Thymus (tissue), 11 donors: ENCODE data around the gene MYCBP2. TPM values are rescaled to one million over a fixed set of nuclear protein-coding genes. Genes with fewer than 3 reads are reported as not detected.
"Not testable (repeated sequence)": the region's sequence is repeated elsewhere in the genome, so short reads cannot be mapped to it uniquely, and the experiment has no call there.

Experiments used
- DNase-seq, 9 donors: peaks; one replicate each; pipeline ENCODE4 v3.0.0-alpha.2; 2013; ENCODE audit warnings: low spot score in 9 of 9, low read depth in 6 of 9, missing footprints in 1 of 9
- H3K27ac ChIP-seq, 2 donors: one replicate each; pipeline ENCODE4 v1.5.1; 2013; ENCODE audit warnings: control low read depth in 1 of 2, low read depth in 1 of 2, low read length in 1 of 2, mild to moderate bottlenecking in 1 of 2, moderate library complexity in 1 of 2
- H3K27me3 ChIP-seq, 2 donors: one replicate each; pipeline ENCODE4 v1.5.1; 2013; ENCODE audit warnings: low read length in 1 of 2; ENCODE audit not compliant: control insufficient read depth in 2 of 2, insufficient read depth in 1 of 2
- H3K36me3 ChIP-seq, 2 donors: one replicate each; pipeline ENCODE4 v1.5.1; 2013; ENCODE audit warnings: low read length in 1 of 2, mild to moderate bottlenecking in 1 of 2, moderate library complexity in 1 of 2; ENCODE audit not compliant: control insufficient read depth in 2 of 2, insufficient read depth in 2 of 2
- H3K4me1 ChIP-seq, 2 donors: one replicate each; pipeline ENCODE4 v1.5.1; 2013; ENCODE audit warnings: low read length in 2 of 2; ENCODE audit not compliant: control insufficient read depth in 2 of 2, insufficient read depth in 2 of 2
- H3K4me3 ChIP-seq, 2 donors: one replicate each; pipeline ENCODE4 v1.5.1; 2013; ENCODE audit warnings: low read length in 2 of 2, control low read depth in 1 of 2, mild to moderate bottlenecking in 1 of 2
- H3K9me3 ChIP-seq, 2 donors: one replicate each; pipeline ENCODE4 v1.5.1; 2013; ENCODE audit warnings: low read length in 1 of 2, mild to moderate bottlenecking in 1 of 2; ENCODE audit not compliant: control insufficient read depth in 2 of 2, insufficient read depth in 1 of 2
- WGBS: extraction: QIAGEN DNeasy Blood & Tissue Kit; methylation state at CpG from one replicate; pipeline ENCODE4 v1.1.7; 2013; 5-methylcytosine and 5-hydroxymethylcytosine counted together
- polyA plus RNA-seq: library from polyadenylated mRNA; stranded (reverse); fragments of 200-250 nt; gene quantifications from one replicate; pipeline ENCODE4 v1.2.3, GENCODE V29; 2013
- total RNA-seq: library from RNA; stranded (reverse); fragments of 120-200 nt; gene quantifications from one replicate; pipeline ENCODE4 v1.2.4, GENCODE V29; 2013
- donor health status: healthy.

MYCBP2 gene
- total and polyA plus RNA-seq, 2 donors: 63.3 to 65.3 TPM

DNA sequence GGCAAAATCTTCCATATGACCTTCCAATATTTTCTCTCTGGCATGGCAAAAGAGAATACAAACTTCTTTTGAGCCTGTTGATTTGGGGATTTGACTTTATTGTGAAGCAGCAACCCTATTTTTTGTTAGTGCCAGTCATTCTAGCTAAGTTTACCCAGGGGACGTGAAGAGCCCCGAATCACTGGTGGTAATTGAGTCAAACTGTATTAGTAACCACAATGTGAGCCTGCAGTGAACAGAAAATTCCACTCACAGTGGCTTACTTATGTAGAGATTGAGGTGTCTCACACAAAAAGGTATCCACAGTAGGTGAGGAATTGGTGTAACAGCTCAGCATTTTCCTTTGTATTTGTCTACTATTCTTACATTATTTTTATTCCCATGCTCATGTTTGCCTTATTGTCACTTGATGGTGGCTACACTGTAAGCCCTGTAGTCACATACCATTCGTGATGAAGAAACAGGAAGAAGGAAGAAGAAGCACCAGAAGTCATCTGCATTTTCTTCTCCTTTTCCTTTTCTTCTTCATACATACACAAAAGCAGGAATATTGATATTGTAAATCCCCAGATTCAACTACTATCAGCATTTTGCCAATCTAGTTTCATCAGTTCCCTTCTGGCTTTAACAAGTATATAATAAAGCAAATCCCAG is 33.3 kb upstream of the MYCBP2 start:
- no peak overlapping the region for H3K27ac ChIP-seq
- H3K9me3 ChIP-seq: no peaks in the 10 kb centered on the region

DNA sequence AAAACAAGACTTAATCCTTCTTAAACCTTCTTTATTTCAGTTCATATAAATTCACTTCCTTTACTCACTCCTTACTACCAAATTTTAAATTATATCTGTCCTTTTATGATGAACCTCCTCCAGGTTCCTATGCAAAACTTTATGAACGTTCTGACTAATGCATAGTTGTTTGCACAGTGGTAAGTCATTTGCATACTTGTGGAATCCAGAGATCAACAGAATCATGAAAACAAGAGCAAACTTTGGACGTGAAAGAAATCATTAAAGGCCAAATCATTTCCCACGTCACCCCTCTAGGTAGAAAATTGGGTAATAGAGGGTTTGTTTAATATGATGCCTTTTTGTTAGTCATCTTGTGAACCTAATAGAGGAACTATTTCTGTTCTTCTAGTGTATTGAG is 32.3 kb upstream of the MYCBP2 start:
- Histone ChIP-seq H3K27me3 (no peaks in the 10 kb centered on the region), H3K9me3 (no peaks in the 10 kb centered on the region), H3K4me1 (no peaks in the 10 kb centered on the region), H3K27ac (no peak overlapping the region), H3K4me3 (no peak overlapping the region), H3K36me3 (no peaks in the 10 kb centered on the region)
- no peak for DNase-seq
- WGBS: 97% methylated on average over 3 of the region's 3 CpGs

More for the DNA sequence above, 33.3 kb upstream of the MYCBP2 start:
- 90% methylated on average over 3 of the region's 3 CpGs for WGBS
- no peak overlapping the region for H3K4me3 ChIP-seq
- H3K36me3 ChIP-seq: no peaks in the 10 kb centered on the region
- H3K4me1 ChIP-seq: no peaks in the 10 kb centered on the region
- no peaks in the 10 kb centered on the region for H3K27me3 ChIP-seq
- DNase-seq: no peak

DNA sequence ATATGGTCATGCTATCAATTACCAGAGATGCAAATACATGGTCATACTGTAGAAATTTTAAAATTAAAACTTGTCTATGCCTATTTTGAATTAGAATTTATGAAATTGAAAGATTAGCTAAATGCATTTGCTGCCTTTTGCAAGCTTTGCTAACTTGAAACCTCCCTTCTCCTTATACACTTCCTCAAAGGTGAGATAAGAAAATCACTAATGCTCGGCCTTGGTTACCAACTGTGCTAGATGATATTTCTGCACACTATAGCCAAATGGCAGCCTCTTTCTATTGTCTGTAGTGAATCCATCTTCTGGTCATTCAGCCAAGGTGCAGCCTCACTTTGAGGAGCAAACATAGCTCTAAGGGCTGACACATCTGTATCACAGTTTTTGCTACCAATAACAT is 31.1 kb upstream of the MYCBP2 start:
- DNase-seq: no peak
- no peak overlapping the region for H3K27ac ChIP-seq
- no peaks in the 10 kb centered on the region for H3K27me3 ChIP-seq
- no peaks in the 10 kb centered on the region for H3K36me3 ChIP-seq
- 88% methylated on average over 1 of the region's 1 CpG for WGBS
- no peaks in the 10 kb centered on the region for H3K4me1 ChIP-seq
- H3K9me3 ChIP-seq: no peaks in the 10 kb centered on the region
- H3K4me3 ChIP-seq: no peak overlapping the region

DNA sequence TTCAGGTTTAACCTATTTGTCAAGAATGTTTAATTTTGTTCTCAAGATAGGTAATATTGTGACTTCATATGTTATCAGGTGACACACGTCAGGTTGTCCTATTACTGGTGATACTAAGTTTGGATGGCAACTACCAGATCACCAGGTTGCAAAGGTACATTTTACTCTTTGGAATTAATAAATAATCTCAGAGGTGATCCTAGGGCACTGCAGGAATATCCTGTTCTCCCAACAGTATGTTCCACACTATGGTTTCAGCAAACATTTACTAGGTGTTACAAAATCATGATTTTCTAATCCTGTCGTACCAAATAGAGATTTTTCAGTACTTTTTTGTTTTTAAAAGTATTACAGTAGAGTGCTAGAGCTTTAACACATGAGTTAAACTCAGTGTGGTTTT is 29.3 kb upstream of the MYCBP2 start:
- Histone ChIP-seq H3K27ac (no peak overlapping the region), H3K9me3 (no peaks in the 10 kb centered on the region), H3K4me3 (no peak overlapping the region), H3K36me3 (no peaks in the 10 kb centered on the region), H3K27me3 (no peaks in the 10 kb centered on the region), H3K4me1 (no peaks in the 10 kb centered on the region)
- DNase-seq: no peak
- 72% methylated on average over 2 of the region's 2 CpGs for WGBS

DNA sequence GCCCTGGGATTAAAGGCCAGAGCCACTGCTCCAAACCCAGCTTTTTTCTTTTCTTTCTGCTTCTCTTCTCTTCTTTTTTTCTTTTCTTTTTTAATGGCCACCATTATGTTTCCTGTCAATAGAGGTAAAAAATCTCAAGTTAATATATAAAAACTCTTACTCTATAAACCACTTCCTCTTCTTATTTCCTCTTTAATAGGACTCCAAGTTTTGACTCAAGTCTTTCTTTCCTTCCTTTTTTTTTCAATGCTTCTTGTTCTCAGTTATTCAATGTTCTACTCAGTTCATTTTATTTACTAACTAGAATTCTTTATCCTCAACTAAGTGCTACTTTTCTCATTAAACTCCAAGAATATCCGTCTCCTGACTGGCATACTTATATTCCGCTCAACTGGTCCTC is 27.1 kb upstream of the MYCBP2 start:
- WGBS: 96% methylated on average over 2 of the region's 2 CpGs
- H3K9me3 ChIP-seq: no peaks in the 10 kb centered on the region
- H3K4me1 ChIP-seq: no peaks in the 10 kb centered on the region

DNA sequence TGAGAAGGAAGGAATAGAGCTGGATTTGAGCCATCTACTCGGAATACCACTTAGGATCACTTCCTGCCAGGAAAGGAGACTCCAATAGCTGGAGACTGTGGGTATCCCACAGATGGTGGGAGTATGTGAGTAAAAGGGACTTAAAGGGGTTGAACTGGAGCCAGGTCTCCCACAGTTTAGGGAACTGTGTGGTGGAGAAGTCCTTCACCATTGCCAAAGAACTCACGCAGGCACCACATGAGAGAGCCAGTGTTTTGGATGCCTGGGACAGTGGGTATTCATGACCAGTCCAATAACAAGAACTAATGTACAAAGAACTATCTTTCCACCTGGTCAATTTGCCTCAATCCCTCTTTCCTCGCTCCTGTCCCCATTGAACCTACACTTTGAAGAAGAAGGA is 24.4 kb upstream of the MYCBP2 start:
- H3K4me1 ChIP-seq: no peaks in the 10 kb centered on the region
- no peak overlapping the region for H3K4me3 ChIP-seq
- H3K36me3 ChIP-seq: no peaks in the 10 kb centered on the region
- H3K27ac ChIP-seq: no peak overlapping the region
- WGBS: 99% methylated on average over 3 of the region's 3 CpGs
- no peak for DNase-seq
- no peaks in the 10 kb centered on the region for H3K9me3 ChIP-seq
- no peaks in the 10 kb centered on the region for H3K27me3 ChIP-seq

More for the DNA sequence above, 27.1 kb upstream of the MYCBP2 start:
- DNase-seq: no peak
- Histone ChIP-seq H3K27me3 (no peaks in the 10 kb centered on the region), H3K36me3 (no peaks in the 10 kb centered on the region), H3K4me3 (no peak overlapping the region), H3K27ac (no peak overlapping the region)

DNA sequence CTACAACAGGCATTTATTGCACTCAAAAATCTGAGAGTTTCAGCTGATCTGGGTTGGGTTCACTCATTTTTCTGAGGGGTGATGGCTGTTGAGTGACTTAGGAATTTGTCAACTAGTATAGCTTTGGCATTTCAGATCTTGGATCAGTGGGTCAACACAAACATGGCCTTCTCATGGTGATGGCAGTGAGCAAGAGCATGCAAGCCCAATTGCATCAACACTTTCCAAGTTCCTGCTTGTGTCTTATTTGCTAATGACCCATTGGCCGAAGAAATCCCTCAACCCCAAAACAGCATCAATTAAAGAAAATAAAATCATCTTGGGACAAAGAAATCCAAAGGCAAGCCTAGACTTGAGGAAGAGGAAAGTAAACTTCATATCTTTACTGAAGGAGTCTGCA is 23.9 kb upstream of the MYCBP2 start:
- no peaks in the 10 kb centered on the region for H3K4me1 ChIP-seq
- DNase-seq: no peak
- no peaks in the 10 kb centered on the region for H3K36me3 ChIP-seq
- H3K9me3 ChIP-seq: no peaks in the 10 kb centered on the region
- 98% methylated on average over 1 of the region's 1 CpG for WGBS
- H3K4me3 ChIP-seq: no peak overlapping the region
- H3K27me3 ChIP-seq: no peaks in the 10 kb centered on the region
- H3K27ac ChIP-seq: no peak overlapping the region

DNA sequence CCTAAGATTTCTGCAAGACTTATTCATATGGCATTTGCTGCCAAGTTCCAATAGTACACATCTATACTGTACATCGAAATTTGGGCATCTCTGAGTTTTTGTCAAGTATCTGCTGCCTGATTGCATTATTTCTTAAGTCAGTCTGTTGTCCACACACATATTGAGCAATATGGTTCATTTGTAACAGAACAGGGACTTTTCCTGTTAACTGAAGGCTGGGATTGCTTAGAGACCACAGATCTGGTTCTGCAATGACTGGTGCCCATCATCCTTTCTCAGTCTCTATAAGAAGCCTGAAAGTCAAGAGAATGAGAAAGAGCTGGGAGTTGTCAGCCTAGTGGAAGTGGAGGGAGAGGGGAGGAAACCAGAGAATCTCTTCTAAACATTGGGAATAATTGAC is 22.5 kb upstream of the MYCBP2 start:
- Histone ChIP-seq H3K4me1 (no peaks in the 10 kb centered on the region), H3K36me3 (no peaks in the 10 kb centered on the region), H3K27ac (no peak overlapping the region), H3K9me3 (no peaks in the 10 kb centered on the region), H3K27me3 (no peaks in the 10 kb centered on the region), H3K4me3 (no peak overlapping the region)
- DNase-seq: no peak
- WGBS: 96% methylated on average over 1 of the region's 1 CpG

DNA sequence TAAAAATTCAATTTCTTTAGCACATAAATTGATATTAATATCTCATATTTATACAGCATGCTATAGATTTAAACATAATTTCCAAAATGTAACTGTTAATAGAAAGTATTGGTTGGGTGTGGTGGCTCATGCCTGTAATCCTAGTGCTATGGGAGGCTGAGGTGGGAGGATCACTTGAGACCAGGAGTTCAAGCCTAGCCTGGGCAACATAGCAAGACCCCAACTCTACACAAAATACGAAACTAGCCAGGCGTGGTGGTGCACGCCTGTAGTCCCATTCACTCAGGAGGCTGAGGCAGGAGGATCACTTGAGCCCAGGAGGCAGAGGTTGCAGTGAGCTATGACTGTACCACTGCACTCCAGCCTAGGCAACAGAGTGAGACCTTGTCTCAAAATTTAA is 20.5 kb upstream of the MYCBP2 start:
- not testable (repeated sequence) for H3K27ac ChIP-seq, H3K27me3 ChIP-seq, H3K9me3 ChIP-seq, DNase-seq, H3K4me3 ChIP-seq, H3K4me1 ChIP-seq, H3K36me3 ChIP-seq
- WGBS: 96% methylated on average over 3 of the region's 3 CpGs
